GM06990 (cell line): ENCODE results near the gene ZNF335.
A peak's percentile ranks its signal among the peaks of the same experiment; 100 is the strongest.

ENCODE experiments used
- DNase-seq: peaks from one replicate; pipeline ENCODE4 v3.0.0-alpha.2; 2011; ENCODE audit not compliant: insufficient read length; ENCODE audit errors: extremely low read depth
- H3K27me3 ChIP-seq: replicated peaks from 2 replicates; pipeline ENCODE4 v1.6.0; 2011; ENCODE audit warnings: low read length; ENCODE audit not compliant: control insufficient read depth, insufficient read depth
- H3K36me3 ChIP-seq: 2 replicates; pipeline ENCODE4 v1.5.1; 2011; ENCODE audit warnings: low read length; ENCODE audit not compliant: control insufficient read depth, insufficient read depth
- H3K4me3 ChIP-seq: replicated peaks from 2 replicates; pipeline ENCODE4 v1.5.1; 2011; ENCODE audit warnings: low read depth, mild to moderate bottlenecking, control low read depth, low read length
- CTCF ChIP-seq: IDR thresholded peaks from 2 replicates; pipeline ENCODE4 v1.5.1; 2011; ENCODE audit warnings: low read length, control low read depth, mild to moderate bottlenecking, inconsistent platforms; ENCODE audit not compliant: insufficient read depth, poor library complexity, severe bottlenecking

The ZNF335 gene

GRCh38 chr20:45981261-45981660 is 9.3 kb upstream of the ZNF335 start:
- DNase-seq = no peak
- H3K36me3 ChIP-seq = no peaks in the 10 kb centered on the region
- H3K27me3 ChIP-seq = no peaks in the 10 kb centered on the region
- no peak overlapping the region for H3K4me3 ChIP-seq
- no peak for TF ChIP-seq CTCF

GRCh38 chr20:45976086-45976485 is 4.1 kb upstream of the ZNF335 start:
- TF ChIP-seq CTCF = no peak
- no peaks in the 10 kb centered on the region for H3K36me3 ChIP-seq
- no peak overlapping the region for H3K4me3 ChIP-seq
- no peaks in the 10 kb centered on the region for H3K27me3 ChIP-seq
- no peak for DNase-seq

DNA sequence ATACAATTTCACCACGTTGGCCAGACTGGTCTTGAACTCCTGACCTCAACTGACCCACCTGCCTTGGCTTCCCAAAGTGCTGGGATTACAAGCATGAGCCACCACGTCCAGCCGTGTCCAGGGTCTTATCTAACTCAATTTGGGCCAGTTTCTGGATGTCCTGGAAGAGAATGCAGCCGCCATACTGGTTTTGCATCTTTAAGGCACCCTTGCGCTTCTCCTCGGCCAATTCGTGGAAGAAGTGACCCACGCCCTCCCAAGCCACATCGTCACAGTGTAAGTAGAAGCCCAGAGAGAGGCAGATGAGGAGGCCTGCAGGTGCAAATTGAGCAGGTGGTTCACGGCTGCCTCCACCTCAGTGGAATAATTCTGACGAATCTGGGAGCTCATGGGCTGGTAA is 3.7 kb upstream of the ZNF335 start:
- Histone ChIP-seq H3K27me3 (no peaks in the 10 kb centered on the region), H3K4me3 (no peak overlapping the region), H3K36me3 (no peaks in the 10 kb centered on the region)
- DNase-seq = no peak
- TF ChIP-seq CTCF = no peak

GRCh38 chr20:45974896-45975565 is 3.0 kb upstream of the ZNF335 start:
- no peak for TF ChIP-seq CTCF
- no peak for DNase-seq

GRCh38 chr20:45972500-45973183 is 639 bp upstream of the ZNF335 start:
- Histone ChIP-seq H3K36me3 (peaks cover 15% of the 10 kb centered on the region), H3K4me3 (peak overlapping the region; percentile 85), H3K27me3 (no peaks in the 10 kb centered on the region)
- no peak for DNase-seq
- TF ChIP-seq CTCF = no peak

More at GRCh38 chr20:45974896-45975565, 3.0 kb upstream of the ZNF335 start:
- H3K36me3 ChIP-seq = no peaks in the 10 kb centered on the region
- no peaks in the 10 kb centered on the region for H3K27me3 ChIP-seq
- no peak overlapping the region for H3K4me3 ChIP-seq
